Colonic mucosa (tissue), 4 donors: ENCODE results near the gene DLST. TPM values are rescaled to one million over a fixed set of nuclear protein-coding genes. Genes with fewer than 3 reads are reported as not detected.
A peak's percentile ranks its signal among the peaks of the same experiment; 100 is the strongest.

ENCODE experiments used
- DNase-seq: peaks from one replicate; pipeline ENCODE4 v3.0.0-alpha.2; 2020
- H3K27ac ChIP-seq: fragments of 200-600 bp; one replicate; pipeline ENCODE4 v1.8.0; 2021
- H3K27me3 ChIP-seq: fragments of 200-600 bp; one replicate; pipeline ENCODE4 v1.8.0; 2021
- H3K36me3 ChIP-seq: fragments of 200-600 bp; one replicate; pipeline ENCODE4 v1.8.0; 2021
- H3K4me1 ChIP-seq: fragments of 200-600 bp; one replicate; pipeline ENCODE4 v1.8.0; 2021; ENCODE audit warnings: mild to moderate bottlenecking
- H3K4me3 ChIP-seq: fragments of 200-600 bp; one replicate; pipeline ENCODE4 v1.8.0; 2021
- H3K9ac ChIP-seq, 2 donors: one replicate each; pipeline ENCODE4 v1.7.0; 2013; ENCODE audit warnings: control low read depth in 2 of 2, low read depth in 2 of 2, low read length in 2 of 2
- H3K9me3 ChIP-seq: fragments of 200-600 bp; one replicate; pipeline ENCODE4 v1.8.0; 2021
- intact Hi-C: fragments of 100-400 bp; cut with DNase I; formaldehyde crosslinking; loops from one replicate; pipeline ENCODE4 v1.14.1; 2022
- total RNA-seq, 2 donors: library from RNA; stranded (reverse); fragmentation: NEBNext Ultra II Directional in 1 of 2; extraction: Animal tissue kit (Norgen Biotek cat#: 25700) in 1 of 2; gene quantifications; one replicate each; pipeline ENCODE4 v1.2.1, GENCODE V29; 2021
- TF ChIP-seq, protein P1 (sequence below): fragments of 200-600 bp; IDR thresholded peaks from one replicate; pipeline ENCODE4 v1.8.0; 2022; ENCODE audit warnings: antibody characterized with exemption, mild to moderate bottlenecking
- donor health status: healthy.
- donor health status: DM: no; HTN: no; CAD: no.
- donor health status: DM: no; HTN: no; CAD: no.

Gene DLST
- total RNA-seq, 2 donors from 2014 or later = 148 to 149 TPM

DNA sequence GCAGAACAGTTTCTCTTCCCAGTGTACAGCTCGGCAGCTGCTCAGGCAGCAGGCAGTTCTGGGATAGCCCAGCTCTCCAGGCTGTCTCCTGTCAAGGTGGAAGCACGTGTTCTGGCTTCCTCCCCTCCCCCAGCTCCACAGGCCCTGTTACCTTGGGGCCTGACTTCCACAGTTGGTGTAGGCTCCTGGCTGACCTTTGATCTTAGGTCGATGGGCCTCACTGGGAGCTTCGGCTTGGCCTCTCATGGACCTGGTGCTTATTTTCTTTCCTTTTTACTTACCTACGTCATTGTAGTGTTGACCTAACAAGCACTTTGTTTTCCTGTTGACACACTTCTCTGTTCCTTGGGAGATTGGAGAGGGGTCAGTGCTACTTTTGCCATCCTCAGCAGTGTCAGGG lies 17.0 kb downstream of the DLST start:
- no peaks in the 10 kb centered on the region for H3K4me1 ChIP-seq
- no peak for DNase-seq
- intact Hi-C loops = no loop called here
- H3K9me3 ChIP-seq = no peaks in the 10 kb centered on the region
- H3K27me3 ChIP-seq = no peaks in the 10 kb centered on the region
- TF ChIP-seq, protein P1, sequence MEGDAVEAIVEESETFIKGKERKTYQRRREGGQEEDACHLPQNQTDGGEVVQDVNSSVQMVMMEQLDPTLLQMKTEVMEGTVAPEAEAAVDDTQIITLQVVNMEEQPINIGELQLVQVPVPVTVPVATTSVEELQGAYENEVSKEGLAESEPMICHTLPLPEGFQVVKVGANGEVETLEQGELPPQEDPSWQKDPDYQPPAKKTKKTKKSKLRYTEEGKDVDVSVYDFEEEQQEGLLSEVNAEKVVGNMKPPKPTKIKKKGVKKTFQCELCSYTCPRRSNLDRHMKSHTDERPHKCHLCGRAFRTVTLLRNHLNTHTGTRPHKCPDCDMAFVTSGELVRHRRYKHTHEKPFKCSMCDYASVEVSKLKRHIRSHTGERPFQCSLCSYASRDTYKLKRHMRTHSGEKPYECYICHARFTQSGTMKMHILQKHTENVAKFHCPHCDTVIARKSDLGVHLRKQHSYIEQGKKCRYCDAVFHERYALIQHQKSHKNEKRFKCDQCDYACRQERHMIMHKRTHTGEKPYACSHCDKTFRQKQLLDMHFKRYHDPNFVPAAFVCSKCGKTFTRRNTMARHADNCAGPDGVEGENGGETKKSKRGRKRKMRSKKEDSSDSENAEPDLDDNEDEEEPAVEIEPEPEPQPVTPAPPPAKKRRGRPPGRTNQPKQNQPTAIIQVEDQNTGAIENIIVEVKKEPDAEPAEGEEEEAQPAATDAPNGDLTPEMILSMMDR = no peak
- no peak overlapping the region for H3K27ac ChIP-seq
- no peak overlapping the region for H3K9ac ChIP-seq
- H3K4me3 ChIP-seq = no peak overlapping the region
- peaks cover 63% of the 10 kb centered on the region for H3K36me3 ChIP-seq

DNA sequence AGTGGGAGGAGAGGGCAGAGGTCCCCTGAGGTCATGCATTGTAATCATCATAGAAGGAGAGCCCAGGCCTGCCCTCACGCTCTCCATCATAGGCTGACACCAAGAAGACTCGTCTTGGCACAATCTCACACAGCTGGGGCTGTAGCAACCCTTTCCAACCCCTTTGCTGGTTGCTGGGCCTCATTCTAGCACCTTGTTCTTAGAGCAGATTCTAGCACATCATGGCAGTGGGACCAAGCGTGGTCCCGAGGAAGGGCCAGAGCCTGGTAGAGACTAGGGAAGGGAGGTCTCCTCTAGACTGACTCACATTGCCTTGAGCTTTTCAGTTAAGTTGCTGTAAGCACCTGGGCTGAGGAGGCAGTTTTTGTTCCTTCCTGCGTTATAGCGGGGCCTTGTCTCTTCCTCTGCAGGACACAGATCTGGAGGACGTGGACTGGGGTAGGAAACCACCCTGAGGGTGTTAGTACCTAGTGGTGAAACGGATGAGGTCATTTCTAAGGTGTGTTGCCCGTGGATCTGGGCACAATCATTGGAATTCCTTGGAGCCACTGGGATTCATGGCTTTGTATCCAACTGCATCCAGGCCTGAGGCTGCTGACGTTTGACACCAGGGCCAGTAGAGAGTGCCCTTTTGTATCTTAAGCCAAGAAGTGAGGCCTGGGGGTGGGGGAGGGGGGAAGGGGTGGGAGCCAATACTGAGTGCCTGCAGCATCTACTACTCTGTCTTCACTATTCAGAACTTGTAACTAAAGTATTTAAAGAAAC lies 21.4 kb downstream of the DLST start:
- Histone ChIP-seq H3K4me1 (peaks cover 3% of the 10 kb centered on the region), H3K9me3 (no peaks in the 10 kb centered on the region), H3K27ac (no peak overlapping the region), H3K9ac (no peak overlapping the region), H3K4me3 (no peak overlapping the region), H3K27me3 (no peaks in the 10 kb centered on the region), H3K36me3 (peaks cover 38% of the 10 kb centered on the region)
- intact Hi-C loops = no loop called here
- TF ChIP-seq, protein P1 = no peak
- DNase-seq = no peak

- Histone ChIP-seq H3K4me1 (peaks cover 3% of the 10 kb centered on the region), H3K27ac (no peak overlapping the region), H3K27me3 (no peaks in the 10 kb centered on the region), H3K9me3 (no peaks in the 10 kb centered on the region), H3K36me3 (peaks cover 25% of the 10 kb centered on the region), H3K4me3 (no peak overlapping the region), H3K9ac (no peak overlapping the region)
- TF ChIP-seq, protein P1 = no peak
- intact Hi-C loops = loop anchor here (2.0 kb wide), 1 partner anchor 44 kb away; no protein-coding TSS in a partner anchor
- no peak for DNase-seq
Observed at GRCh38 chr14:74904635-74905503, 23.2 kb downstream of the DLST start.

GRCh38 chr14:74905595-74906142 lies 24.0 kb downstream of the DLST start:
- peak; percentile 78 for DNase-seq
- intact Hi-C loops = loop anchor here (2.0 kb wide), 1 partner anchor 45 kb away; no protein-coding TSS in a partner anchor
- Histone ChIP-seq H3K36me3 (peaks cover 17% of the 10 kb centered on the region), H3K27ac (no peak overlapping the region), H3K27me3 (no peaks in the 10 kb centered on the region), H3K9ac (no peak overlapping the region), H3K4me3 (no peak overlapping the region), H3K9me3 (no peaks in the 10 kb centered on the region), H3K4me1 (peaks cover 3% of the 10 kb centered on the region)
- TF ChIP-seq, protein P1 = peak; percentile 93

- peak; percentile 40 for DNase-seq
- Histone ChIP-seq H3K9ac (no peak overlapping the region), H3K4me1 (peaks cover 3% of the 10 kb centered on the region), H3K4me3 (no peak overlapping the region), H3K27ac (no peak overlapping the region), H3K27me3 (no peaks in the 10 kb centered on the region), H3K9me3 (no peaks in the 10 kb centered on the region), H3K36me3 (peaks cover 12% of the 10 kb centered on the region)
- TF ChIP-seq, protein P1 = no peak
- intact Hi-C loops = no loop called here
Observed at GRCh38 chr14:74906925-74907521, 25.3 kb downstream of the DLST start.
